MV-4-11 (cell line): ENCODE results near the gene NOP58.
"Not testable (repeated sequence)": the region's sequence is repeated elsewhere in the genome, so short reads cannot be mapped to it uniquely, and the experiment has no call there.

Experiments
- DNase-seq: peaks from one replicate; lab custom pipeline; 2025; lab: John Stamatoyannopoulos, UW

Gene NOP58, protein sequence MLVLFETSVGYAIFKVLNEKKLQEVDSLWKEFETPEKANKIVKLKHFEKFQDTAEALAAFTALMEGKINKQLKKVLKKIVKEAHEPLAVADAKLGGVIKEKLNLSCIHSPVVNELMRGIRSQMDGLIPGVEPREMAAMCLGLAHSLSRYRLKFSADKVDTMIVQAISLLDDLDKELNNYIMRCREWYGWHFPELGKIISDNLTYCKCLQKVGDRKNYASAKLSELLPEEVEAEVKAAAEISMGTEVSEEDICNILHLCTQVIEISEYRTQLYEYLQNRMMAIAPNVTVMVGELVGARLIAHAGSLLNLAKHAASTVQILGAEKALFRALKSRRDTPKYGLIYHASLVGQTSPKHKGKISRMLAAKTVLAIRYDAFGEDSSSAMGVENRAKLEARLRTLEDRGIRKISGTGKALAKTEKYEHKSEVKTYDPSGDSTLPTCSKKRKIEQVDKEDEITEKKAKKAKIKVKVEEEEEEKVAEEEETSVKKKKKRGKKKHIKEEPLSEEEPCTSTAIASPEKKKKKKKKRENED

DNA sequence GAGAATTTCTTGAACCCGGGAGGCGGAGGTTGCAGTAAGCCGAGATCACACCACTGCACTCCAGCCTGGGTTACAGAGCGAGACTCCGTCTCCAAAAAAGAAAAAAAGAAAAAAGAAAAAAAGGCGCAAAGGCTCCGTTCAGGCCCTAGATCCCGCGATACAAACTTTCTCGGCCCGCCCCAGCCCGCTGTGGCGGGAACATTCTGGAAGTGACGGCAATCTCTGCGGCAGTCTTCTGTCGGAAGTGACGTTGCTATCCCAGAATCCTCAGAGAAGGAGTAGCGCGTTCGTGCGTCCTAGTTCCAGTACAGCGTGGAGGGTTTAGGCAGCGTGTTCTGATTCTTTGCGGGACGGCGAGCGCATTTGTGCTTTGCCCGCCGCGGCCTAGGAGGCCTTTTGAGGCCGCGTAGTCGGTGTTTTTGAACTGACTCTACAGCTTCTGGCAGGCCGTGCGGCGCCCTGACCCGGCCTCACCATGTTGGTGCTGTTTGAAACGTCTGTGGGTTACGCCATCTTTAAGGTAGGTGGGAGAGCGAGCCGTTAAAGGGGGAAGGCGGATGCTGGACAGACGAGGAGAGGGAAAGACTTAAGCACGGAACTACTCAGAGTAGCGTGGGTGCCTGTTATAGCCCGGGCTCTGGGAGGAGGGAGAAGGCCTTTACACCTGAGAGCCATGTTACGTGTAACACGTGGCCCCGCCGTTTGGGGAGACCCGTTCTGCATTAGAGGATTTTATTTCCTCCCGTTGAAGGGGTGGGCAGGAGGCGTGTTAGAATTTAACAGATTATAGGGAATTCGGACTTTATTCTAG, at the start of gene NOP58:
Gene NOP58, plus strand, starts transcription at position 297 of the 811 bp plus-strand sequence. Its CDS starts 179 bp downstream, at position 476.
- DNase-seq = peak; percentile 95

DNA sequence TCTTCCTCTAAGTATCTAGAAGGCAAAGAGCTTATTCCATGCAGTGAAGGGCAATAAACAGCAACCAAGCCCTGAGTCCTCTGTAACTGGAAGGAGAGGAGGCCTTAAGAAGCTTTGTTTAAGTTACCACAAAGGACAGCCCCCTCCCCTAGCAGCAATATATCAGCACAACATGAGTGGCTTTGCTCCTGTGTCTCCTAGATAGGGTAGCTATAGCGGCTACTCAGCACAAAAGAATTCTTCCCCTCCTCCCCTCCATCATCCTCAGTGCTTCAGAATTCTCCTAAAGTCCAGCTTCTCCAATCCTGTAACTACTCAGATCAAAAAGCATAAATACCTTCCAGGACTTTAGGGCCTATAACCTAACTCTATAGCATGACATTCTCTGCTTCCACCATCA, 43.7 kb upstream of the NOP58 start:
- DNase-seq = no peak

DNA sequence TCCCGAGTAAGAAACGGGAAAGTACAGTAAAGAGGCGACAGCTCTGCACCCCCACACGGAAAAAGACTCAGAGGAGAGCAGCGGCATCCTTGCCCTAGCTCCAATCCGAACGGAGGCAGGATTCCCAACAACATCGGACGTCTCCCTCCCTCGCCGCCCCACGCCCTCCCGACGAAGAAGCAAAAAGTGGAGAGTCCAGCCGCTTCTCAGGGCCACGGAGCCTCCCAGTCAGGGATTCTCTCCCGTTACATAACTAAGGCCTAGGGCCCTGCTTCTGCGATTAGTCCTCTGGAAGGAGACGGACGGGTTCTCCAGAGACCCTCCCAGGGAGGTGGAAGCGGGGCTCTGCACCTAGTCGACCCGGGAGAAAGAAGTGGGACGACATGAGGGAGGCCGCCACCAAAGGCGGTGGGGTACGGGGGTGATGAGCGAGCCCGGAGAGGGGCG, 27.8 kb upstream of the NOP58 start:
- DNase-seq = no peak

DNA sequence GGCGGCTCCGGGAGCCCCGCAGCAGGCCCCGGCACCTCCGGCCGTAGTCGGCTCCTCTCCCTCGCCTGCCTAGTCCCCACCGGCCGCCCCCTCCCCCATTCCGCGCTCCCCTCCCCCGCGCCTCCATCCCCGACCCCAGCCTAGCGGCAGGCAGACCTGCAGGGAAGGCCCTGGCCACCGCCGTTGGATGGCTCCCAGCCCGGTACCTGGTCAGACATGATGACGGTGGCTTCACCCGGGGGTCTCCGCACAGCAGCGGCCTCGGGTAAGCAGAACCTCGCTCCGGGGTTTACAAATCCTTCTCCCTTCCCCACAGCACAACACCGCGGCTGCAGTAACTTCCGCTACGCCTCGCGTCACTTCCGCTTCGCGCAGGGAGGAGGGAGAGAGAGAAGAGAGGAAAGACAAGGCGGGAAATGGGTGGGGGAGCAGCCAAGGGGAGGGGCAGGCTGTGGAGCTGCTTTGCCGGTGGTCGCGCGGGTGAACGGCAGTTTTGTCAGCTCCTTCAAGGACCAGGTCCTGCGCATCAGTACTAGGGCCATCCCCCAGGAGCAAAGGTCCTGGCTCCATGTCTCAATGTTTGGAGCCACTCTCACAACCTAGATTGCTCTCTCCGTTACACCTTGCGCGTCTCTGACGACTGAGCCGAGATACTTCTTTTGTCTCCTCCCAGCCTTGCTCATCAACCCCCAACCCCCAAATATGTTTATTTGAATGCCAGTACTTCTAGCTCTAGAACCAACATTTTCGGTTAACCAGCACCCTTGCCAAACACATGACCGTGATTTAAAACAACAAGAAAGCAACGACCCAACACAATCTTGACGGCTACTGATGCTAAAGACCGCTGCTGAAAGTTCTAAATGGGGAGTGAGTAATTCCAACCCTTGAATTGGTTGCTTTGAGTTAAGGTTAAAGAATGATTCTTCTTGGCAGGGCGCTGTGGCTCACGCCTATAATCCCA, 27.0 kb upstream of the NOP58 start, which contains the start of gene SUMO1:
Gene SUMO1, minus strand, starts transcription at position 364 of the 964 bp plus-strand sequence. Its CDS starts 146 bp downstream, at position 218.
- DNase-seq = peak; percentile 85

DNA sequence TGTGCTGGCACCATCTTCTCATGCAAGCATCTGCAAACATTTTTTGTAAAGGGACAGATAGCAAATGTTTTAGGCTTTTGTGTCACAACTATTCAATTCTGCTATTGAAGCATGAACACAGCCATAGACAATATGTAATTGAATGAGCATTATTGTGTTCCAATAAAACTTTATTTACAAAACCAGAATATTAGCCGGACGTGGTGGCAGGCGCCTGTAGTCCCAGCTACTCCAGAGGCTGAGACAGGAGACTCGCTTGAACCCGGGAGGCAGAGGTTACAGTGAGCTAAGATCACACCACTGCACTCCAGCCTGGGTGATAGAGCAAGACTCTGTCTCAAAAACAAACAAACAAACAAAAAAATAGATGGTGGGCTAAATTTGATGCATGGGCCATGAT, 17.9 kb upstream of the NOP58 start:
- DNase-seq = not testable (repeated sequence)

DNA sequence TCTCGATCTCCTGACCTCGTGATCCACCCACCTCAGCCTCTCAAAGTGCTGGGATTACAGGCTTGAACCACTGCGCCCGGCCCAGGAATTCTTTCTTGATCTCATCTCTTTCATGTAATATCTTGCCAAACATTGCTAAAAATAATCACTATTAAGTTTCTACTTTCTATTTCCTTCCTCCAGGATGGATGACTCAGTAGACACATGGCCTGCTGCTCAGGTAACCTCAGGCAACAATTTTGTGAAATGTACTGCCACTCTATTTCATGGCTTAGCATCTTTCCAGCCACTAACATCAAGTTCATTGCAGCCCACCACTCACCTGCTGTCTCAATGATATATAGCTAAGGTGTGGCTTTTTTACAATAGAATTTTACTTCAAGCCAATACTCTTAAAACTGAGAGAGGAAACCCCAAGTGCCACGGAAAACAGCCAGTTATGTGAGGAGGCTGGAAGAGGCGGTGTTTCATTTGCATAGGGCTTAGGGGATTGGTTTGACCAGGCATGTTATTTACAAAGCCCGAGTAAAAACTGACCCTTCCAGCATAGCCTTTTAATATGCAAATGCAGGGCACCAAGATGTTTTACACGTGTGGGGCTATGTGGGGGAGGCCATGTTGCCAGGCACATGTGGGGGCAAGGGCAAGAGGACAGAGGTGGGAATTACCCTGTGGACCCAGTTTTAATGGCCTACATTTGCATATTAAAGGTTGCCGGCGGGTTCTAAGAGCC, 15.9 kb upstream of the NOP58 start:
- no peak for DNase-seq

DNA sequence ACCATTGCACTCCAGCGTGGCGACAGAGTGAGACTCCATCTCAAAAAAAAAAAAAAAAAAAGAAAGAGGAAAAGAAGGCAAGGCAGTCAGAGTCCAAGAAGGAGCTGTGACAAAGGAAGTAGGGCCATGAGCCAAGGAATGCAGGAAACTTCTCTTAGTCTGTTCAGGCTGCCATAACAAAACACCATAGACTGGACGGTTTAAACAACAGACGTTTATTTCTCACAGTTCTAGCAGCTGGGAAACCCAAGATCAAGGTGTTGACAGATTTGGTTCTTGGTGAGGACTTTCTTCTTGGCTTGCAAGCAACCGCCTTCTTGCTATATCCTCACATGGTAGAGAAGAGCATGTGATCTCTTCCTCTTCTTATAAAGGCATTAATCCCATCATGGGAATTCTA, 14.1 kb upstream of the NOP58 start:
- no peak for DNase-seq

DNA sequence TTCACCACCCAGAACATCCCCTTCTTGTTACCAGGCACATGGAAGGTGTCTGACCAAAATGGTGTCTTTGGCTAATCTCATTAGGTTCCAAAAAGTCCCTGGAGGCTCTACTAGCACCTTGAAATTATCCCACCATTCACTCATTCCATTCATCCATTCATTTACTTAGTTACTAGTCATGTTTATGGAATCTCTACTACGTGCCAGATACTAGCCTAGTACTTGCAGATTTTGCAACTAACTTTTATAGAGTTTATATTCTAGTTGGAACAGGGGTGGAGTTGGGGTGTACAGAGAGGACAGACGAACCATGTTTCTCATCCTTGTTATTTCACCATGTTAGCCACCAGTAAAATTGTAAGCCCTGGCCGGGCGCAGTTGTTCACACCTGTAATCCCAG, 4.0 kb upstream of the NOP58 start:
- DNase-seq = no peak

DNA sequence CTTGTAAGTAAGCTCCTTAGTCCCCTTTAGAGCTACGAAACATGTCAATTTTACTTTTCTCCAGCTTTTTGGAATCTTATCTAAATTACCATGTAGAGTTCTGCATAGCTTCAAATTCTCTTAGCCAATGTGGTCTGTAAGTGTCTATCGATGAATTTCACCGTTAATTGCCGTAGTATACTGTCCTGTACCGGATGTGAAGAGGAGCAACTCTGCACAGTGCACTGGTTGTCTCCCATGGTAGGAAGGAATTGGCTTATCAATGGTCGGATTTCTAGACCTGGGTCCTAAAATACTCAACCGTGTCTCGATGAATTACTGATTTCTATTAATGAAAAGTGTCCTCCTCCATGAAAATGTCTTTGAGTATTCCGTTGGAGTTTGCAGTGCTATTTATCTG, 1.9 kb downstream of the NOP58 start:
- DNase-seq = no peak

DNA sequence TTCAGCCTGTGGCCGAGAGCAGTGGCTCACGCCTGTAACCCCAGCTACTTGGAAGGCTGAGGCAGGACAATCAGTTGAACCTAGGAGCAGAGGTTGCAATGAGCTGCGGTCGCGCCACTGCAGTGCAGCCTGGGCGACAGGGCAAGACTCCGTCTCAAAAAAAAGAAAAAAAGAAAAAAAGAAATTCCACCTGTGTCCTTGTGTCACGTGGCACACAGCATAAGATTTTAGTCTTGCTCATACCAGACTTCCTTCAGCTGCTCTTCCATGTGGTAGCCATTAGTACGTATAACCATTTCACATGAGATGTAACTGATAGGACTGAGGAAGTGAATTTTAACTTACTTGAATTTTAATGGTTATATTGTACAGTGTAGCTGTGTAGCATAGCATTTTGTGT, 4.0 kb downstream of the NOP58 start:
- peak; percentile 28 for DNase-seq

DNA sequence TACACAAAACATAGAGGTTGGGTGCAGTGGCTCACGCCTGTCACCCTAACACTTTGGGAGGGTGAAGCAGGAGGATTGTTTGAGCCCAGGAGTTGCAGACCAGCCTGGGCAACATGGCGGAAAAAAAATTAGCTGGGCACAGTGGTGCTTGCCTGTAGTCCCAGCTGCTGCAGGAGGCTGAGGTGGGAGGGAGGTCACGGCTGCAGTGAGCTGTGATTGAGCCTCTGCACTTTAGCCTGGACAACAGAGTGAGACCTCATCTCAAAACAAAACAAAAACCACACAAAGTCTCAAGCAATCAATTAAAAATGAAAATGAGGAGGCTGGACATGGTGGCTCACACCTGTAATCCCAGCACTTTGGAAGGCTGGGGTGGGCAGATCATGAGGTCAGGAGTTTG, 4.9 kb downstream of the NOP58 start:
- DNase-seq = no peak

DNA sequence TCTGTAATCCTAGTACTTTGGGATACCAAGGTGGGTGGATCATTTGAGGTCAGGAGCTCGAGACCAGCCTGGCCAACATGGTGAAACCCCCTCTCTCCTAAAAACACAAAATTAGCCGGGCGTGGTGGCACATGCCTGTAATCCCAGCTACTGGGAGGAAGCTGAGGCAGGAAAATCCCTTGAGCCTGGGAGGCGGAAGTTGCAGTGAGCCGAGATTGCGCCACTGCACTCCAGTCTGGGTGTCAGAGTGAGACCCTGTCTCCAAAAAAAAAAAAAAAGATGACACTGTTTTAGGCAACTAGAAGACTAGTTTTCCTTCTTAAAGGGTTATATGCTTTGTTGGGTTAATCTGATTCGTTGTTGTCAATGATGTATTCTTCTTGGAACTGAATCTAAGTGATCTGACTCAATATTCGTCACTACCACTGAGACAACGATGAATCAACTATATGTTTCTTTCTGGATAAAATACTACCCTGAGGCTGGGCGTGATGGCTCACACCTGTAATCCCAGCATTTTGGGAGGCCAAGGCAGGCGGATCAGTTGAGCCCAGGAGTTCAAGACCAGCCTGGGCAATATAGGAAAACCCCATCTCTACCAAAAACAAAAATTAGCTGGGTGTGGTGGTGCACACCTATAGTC, 10.6 kb downstream of the NOP58 start:
- not testable (repeated sequence) for DNase-seq

DNA sequence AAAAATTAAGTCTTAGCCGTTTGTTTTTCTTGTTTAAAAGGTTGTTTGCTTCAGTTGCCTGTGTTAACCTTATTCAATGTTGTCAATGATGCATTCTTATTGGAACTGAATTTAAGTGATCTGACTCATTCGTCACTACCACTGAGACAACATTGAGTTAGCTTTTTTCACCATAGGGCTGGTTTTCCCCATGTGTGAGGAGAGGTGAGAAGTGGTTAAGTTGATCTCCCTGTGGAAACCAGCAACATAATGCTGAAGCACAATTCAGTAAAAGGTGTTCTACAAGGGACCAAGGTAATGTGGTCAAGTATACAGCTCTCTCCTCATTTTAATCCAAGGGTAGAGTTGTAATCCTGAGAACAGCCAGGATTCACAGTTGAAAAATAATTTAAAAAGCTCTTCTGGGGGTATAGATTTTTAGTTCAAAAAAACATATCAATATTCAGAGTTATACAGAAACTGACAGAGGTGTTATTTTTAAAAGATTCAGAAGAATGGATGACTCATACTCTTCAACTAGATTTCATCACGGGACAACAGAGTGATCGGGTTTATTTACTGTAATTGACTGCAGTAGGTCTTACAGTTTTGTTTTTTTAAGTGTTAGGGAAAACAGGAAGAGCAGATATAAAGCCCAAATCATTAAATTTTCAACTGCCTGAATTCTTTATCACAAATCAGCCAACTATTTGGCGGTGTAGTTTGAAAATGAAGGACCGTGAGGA, 12.6 kb downstream of the NOP58 start:
- DNase-seq = peak; percentile 53

DNA sequence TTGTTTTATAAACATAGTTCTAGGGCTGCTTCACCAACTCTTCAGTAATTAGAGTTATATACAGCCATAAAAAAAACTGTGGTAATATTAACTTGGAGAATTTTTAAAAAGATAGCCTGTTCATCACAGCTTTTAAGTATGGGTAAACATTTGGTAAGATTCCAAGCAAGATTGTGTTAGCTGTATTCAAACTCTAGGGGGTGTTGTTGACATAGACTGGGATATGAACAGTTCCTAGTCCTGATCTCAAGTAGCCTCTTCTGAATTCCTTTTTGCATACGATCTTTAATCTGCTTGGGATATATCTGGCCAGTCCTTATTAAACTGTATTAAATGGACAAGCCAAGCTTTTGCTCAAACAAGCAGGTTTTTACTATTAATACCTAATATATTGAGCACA, 13.4 kb downstream of the NOP58 start:
- peak; percentile 34 for DNase-seq

DNA sequence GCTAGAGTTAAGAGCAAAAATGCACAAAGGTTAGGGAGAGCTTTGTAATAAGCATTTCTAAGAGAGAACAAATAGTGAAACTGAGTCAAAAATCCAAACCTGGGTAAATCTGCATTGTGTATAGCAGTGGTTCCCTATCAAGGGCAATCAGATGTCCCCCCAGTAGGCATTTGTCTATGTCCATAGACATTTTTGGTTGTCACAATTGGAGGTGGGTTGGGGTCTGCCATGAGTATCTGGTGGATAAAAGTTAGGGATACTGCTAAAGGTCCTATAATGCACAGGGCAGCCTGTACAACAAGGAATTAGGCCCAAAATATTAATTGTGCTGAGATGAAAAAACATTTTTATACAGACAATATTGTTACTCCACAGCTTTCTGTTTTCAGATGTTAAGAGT, 21.0 kb downstream of the NOP58 start:
- no peak for DNase-seq

DNA sequence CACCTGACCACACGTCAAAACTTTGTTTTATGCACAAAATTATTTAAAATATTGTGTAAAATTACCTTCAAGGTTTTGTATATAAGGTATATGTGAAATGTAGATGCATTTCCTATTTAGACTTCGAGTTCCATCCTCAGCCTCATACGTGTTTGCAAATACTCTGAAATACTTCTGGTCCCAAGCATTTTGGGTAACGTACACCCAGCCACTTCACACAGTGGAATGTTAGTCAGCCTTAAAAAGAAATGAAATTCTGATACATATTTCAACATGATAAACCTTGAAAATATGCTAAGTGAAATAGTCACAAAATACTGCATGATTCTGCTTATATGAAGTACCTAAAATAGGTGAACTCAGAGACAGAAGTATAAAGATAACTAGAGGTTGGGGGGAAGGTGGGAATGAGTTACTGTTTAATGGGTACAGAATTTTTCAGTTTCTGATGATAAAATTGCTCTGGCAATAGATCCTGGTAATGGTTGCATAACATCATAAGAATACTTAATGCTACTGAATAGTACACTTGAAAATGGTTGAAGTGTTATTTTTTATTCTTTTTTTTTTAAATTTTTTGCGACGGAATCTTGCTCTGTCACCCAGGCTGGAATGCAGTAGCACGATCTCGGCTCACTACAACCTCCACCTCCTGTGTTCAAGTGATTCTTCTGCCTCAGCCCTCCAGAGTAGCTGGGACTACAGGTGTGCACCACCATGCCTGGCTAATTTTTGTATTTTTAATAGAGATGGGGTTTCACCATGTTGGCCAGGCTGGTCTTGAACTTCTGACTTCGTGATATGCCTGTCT, 24.0 kb downstream of the NOP58 start:
- no peak for DNase-seq

DNA sequence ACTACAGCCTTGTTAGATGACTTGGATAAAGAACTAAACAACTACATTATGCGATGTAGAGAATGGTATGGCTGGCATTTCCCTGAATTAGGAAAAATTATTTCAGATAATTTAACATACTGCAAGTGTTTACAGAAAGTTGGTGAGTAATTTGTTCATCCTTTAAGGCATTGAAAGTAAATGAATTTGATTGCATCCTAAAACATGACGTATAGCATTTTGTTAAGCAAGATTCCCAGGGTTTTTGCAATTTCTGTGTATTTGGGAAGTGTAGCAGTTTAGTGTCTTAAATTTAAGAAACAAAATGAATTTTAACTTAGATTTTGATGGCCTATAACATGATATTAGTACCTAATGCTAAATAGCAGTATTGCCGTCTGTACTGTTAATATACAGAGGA, 24.8 kb downstream of the NOP58 start:
- DNase-seq = no peak

DNA sequence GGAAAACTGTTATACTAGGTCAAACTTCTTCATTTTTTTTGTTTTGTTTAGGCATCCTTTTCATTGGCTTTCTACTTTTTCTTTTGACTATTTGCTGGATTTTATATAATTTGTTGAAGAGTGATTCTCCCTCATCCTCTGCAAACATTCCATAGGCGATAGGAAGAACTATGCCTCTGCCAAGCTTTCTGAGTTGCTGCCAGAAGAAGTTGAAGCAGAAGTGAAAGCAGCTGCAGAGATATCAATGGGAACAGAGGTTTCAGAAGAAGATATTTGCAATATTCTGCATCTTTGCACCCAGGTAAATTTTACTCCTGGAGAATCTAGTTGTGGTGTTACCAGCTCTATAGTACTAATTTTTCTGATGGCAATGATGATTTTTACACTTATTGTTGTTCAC, 25.4 kb downstream of the NOP58 start:
- DNase-seq = peak; percentile 32

DNA sequence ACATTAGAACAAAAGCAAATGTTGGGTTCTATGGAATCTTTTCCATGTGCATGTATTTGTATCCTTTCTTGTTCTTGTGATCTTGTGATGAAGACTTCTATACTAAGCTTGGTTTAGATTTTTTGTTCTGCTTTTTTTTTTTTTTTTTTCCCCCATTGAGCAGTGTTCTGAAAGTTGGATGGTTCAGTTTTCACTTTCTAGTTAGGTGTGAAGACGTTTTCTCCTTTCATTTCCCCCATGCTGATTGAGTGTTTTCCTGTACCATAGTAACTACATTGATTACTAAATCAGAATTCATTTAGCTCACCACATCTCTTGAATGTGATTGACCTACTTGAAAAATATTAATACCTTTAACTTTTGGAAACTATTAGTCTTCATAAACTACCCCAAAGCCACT, 34.1 kb downstream of the NOP58 start:
- DNase-seq = peak; percentile 14
